HTERT RPE-1 (cell line): ENCODE measurements around the gene RBM14.
"Not testable (repeated sequence)": the region's sequence is repeated elsewhere in the genome, so short reads cannot be mapped to it uniquely, and the experiment has no call there.

Experiments used
- in situ Hi-C: fragments of 300-500 bp; cut with MboI; formaldehyde crosslinking; loops from 4 replicates; pipeline ENCODE4 v1.14.3; 2020; ENCODE audit warnings: low sequenced_read_pairs

The RBM14 gene

DNA sequence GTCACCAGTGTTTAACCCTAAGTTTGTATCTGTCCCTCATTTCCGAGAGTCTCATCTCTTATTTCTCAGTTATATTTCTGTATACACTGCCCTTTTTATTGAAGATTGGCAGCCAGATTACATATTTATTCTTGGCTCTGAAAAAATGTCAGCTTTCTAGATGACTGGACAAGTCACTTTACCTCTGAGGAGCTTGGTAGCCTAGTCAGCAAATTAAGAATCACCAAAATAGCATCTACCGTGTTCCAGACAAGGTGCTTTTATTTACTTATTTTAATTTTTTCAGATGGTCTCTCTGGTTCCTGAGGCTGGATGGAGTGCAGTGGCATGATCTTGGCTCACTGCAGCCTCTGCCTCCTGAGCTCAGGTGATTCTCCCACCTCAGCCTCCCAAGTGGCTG, 16.5 kb downstream of the RBM14 start:
- in situ Hi-C loops = no loop called here

DNA sequence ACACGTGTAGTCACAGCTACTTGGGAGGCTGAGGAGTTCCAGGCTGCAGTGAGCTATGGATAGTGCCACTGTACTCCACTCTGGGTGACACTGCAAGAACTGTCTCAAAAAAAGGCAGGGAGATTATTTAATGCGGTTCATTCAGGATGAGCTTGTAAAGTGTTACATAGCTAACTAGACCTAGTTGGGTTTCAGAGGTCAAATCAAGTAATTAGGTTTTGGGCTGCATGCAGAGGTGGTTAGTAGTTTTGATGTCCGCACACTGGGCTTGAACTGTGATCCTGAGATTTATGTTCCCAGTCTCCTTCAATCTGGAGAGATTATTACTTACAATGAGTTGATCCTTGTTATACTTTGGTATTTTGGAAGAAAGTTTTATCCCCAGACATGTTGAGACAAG, 20.0 kb downstream of the RBM14 start:
- in situ Hi-C loops = no loop called here

- in situ Hi-C loops = no loop called here
Measured at GRCh38 chr11:66637557-66638176, 21.2 kb downstream of the RBM14 start.

- in situ Hi-C loops = no loop called here
Measured at GRCh38 chr11:66638177-66639065, 22.0 kb downstream of the RBM14 start, which contains the start of gene RBM4. Gene RBM4 (plus strand): TSS chr11:66638703. CDS start chr11:66639712, 1,009 bp downstream.

DNA sequence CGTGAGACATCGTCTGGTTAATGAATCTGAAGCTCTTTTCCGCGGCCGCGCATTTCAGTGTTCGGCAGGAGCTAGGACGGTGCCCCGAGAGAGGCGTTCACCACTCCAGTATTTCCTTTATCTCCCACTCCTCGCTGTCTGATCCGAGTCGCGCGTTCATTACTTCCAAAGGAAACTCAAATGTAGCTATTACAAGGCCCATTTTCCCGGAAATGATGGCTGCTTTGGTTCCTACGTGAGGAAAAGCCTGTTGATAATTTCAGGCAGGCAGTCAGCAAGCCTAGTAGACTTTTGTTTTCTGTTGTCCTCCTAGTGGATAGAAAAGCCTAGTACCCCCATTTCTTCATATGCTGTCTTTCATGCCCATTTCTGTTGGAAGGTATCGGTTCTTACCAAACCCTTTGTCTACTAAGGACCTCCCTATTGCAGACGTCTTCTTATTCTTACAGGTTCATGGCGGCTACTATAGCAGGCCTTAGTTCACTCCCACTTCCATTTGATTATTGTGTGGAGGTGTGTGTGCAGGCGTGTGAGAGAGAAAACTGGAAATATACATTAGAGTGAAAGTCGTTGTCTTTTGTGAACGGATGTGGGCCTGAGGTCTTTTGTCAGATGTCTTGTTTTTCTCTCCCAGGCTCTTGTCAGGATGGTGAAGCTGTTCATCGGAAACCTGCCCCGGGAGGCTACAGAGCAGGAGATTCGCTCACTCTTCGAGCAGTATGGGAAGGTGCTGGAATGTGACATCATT, 22.8 kb downstream of the RBM14 start:
- in situ Hi-C loops = no loop called here

DNA sequence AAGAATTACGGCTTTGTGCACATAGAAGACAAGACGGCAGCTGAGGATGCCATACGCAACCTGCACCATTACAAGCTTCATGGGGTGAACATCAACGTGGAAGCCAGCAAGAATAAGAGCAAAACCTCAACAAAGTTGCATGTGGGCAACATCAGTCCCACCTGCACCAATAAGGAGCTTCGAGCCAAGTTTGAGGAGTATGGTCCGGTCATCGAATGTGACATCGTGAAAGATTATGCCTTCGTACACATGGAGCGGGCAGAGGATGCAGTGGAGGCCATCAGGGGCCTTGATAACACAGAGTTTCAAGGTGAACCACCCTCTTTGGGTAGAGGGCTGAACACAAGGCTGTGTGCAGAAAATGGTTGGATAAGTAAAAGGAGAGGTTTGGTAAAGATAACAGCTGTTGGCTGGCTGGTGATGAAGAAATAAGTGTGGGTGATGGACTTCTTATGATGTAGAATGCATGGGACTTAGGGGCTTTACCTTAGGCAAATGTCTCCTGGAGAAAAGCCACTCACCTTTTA, 23.4 kb downstream of the RBM14 start:
- in situ Hi-C loops = not testable (repeated sequence)

- in situ Hi-C loops = no loop called here
Measured at GRCh38 chr11:66641834-66642233, 25.4 kb downstream of the RBM14 start.

DNA sequence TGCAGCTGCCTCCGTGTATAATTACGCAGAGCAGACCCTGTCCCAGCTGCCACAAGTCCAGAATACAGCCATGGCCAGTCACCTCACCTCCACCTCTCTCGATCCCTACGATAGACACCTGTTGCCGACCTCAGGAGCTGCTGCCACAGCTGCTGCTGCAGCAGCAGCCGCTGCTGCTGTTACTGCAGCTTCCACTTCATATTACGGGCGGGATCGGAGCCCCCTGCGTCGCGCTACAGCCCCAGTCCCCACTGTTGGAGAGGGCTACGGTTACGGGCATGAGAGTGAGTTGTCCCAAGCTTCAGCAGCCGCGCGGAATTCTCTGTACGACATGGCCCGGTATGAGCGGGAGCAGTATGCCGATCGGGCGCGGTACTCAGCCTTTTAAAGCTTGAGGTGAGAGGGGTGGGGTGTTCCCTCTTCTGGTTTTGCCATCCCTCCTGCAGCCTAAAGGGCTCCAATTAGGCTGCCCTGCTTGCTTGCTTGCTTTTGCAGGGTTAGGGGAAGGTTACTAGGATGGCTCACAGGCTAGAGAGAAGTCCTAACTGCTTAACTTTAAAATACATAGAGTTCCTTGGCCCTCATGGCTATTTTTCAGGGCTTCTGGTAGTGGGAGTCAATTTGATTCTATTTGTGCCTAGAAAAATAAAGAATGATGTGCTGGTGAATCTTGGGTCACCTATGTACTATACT, 27.5 kb downstream of the RBM14 start:
- in situ Hi-C loops = no loop called here

DNA sequence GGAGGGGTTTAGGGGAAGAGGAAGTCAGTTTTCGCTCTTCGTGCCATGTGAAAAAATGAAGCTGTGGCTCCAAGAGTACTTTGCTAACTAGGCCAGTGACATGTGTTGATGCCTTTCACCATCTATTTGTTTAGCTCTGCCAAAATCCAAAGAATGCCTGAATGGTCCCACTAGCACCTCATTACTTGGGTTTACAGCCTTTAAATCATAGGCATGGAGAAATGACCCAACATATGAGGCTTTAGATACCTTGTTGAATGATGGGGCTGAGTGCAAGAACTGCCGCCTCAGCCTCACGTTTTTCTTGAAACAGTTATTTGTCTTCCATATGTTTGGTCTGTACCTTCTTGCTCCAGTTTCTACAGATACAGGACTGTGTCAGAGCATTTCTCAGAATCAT, 30.4 kb downstream of the RBM14 start:
- in situ Hi-C loops = no loop called here

- in situ Hi-C loops = no loop called here
Measured at GRCh38 chr11:66649903-66650302, 33.5 kb downstream of the RBM14 start.

DNA sequence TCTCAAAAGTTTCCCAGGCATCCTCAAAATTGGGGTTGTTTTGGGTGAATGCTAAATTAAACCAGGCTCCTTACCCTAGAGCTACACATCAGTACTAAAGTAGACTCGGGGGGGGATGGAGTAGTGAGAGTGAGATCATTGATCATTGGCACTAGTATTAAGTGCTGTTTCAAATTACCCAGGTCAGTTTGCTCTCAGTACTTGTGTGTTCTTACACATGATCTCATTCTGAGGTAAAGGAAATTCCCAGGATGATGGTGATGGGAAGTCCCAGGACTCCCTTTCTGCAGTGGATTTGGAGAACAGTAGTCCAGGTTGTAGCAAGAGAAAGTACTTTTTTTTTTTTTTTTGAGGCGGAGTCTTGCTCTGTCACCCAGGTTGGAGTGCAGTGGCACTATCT, 34.6 kb downstream of the RBM14 start:
- in situ Hi-C loops = no loop called here

GRCh38 chr11:66652651-66653050, 36.2 kb downstream of the RBM14 start:
- in situ Hi-C loops = no loop called here

DNA sequence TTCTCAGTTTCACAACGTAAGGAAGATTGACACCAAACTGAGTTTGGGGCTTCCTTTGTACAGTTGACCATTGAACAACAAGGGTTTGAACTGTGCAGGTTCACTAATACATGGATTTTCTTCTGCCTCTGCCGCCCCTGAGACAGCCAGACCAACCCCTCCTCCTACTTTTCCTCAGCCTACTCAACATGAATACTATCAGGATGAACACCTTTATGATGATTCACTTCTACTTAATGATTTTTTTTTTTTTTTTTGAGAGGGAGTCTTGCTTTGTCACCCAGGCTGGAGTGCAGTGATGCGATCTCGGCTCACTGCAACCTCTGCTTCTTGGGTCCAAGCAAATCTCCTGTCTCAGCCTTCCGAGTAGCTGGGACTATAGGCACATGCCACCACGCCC, 36.7 kb downstream of the RBM14 start:
- in situ Hi-C loops = no loop called here

DNA sequence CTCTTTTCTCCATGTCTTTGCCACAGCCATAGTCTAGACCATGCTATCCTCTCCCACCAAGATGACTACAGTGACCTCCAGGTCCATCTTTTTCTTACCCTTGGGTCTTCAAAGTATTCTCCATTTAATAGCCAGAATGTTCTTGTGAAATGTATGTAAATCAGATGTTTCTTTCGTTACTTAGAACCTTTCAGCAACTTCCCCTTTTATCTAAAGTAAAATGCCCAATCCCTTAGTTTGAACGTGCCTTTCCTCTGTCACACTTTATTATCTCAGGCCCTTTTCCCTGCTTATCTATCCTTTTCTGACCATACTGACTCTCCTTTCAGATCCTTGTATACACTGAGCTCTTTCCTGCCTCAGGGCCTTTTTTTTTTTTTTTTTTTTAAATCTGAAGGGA, 43.3 kb downstream of the RBM14 start:
- in situ Hi-C loops = no loop called here

DNA sequence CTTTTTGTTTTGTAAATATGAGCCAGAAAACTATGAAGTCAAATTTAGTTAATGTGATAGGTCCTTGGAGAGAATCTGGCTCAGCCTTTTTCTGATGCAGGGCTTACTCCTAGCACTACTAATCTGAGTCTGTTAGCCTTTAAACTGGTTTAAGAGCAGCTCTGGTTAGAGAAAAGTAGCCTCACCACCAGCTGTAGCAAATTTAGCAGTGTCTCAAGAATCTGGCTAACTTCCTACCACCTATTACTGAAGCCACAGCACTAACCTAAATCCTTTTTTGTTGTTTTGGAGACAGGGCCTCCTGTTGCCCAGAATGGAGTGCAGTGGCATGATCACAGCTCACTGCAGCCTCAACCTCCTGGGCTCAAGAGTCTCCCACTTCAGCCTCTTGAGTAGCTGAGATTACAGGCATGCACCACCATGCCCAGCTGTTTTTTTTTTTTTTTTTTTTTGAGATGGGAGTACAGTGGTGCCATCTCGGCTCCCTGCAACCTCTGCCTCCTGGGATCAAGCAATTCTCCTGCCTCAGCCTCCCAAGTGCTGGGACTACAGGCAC, 47.4 kb downstream of the RBM14 start:
- in situ Hi-C loops = no loop called here

- in situ Hi-C loops = no loop called here
Measured at GRCh38 chr11:66665369-66665768, 48.9 kb downstream of the RBM14 start.

GRCh38 chr11:66670816-66671215, 54.4 kb downstream of the RBM14 start:
- in situ Hi-C loops = no loop called here

DNA sequence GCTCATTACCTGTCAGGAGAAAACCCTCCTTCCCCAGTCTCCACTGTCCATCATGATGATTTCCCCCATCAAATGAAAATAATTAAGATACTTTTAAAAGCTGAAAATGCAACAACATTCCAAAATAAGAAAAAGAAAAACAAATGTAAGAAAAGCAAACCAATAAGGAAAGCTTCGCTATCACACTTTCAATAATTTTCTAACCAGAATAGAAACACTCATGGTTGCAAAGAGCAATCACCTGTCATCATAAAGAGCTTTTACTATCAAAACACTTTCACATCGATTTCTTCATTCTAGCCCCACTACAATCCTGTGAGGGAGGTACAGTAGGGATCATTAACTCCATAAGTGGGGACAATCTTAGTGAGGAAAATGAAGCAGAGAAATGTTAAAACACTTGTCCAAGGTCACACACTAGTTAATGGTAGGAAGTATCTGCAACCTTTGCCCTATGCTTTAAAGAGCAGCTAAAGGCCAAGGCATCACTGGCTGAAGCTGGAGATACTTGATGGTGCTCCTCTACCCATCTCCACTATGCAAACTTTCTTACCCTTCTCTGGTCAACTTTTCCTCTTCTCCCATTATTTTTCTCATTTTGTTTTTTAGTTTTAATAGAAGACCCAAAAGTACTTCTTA, 58.7 kb downstream of the RBM14 start:
- in situ Hi-C loops = no loop called here

DNA sequence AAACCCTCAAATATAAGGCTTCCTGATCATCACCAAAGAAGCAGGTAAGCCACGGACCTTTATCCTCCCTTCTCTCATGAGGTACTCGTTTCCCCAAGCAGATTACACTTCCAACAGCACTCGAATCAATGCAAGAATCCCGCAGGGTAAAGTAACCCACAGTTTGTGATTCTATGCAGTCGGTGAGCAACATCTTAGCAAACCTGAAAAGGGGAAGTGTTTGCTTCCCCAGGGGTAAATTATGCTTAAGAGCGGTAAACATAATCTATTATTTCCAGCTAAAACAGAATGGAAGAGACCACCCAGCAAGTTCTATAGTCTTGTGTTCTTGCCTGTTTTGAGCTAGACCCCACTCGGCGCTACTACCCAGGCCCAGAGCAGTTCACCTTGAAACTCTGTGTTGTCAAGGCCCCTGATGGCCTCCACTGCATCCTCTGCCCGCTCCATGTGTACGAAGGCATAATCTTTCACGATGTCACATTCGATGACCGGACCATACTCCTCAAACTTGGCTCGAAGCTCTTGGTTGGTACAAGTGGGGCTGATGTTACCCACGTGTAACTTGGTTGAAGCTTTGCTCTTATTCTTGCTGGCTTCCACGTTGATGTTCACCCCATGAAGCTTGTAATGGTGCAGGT, 60.0 kb downstream of the RBM14 start:
- in situ Hi-C loops = no loop called here
